Mesenchymal stem cell (in vitro differentiated cells and primary cell): ENCODE measurements around the gene BTG4.

Experiments
- DNase-seq: peaks from one replicate; pipeline ENCODE4 v3.0.0-alpha.2; 2013
- H2AFZ ChIP-seq: one replicate; pipeline ENCODE4 v1.6.1; 2013; ENCODE audit warnings: low read depth, mild to moderate bottlenecking, control low read depth, inconsistent platforms, low read length, moderate library complexity
- H2AK5ac ChIP-seq: 2 replicates; pipeline ENCODE4 v1.6.1; 2013; ENCODE audit warnings: low read length, moderate library complexity, mild to moderate bottlenecking, inconsistent platforms; ENCODE audit not compliant: severe bottlenecking
- H2BK120ac ChIP-seq: one replicate; pipeline ENCODE4 v1.6.1; 2013; ENCODE audit warnings: low read depth, mild to moderate bottlenecking, inconsistent platforms, low read length, moderate library complexity
- H2BK12ac ChIP-seq, 2 experiments: one replicate each; pipeline ENCODE4 v1.6.1; 2013; ENCODE audit warnings: inconsistent platforms in 2 of 2, low read length in 2 of 2, mild to moderate bottlenecking in 2 of 2, moderate library complexity in 2 of 2, control low read depth in 1 of 2
- H2BK15ac ChIP-seq: one replicate; pipeline ENCODE4 v1.6.1; 2013; ENCODE audit warnings: mild to moderate bottlenecking, low read depth, inconsistent platforms; ENCODE audit not compliant: poor library complexity, severe bottlenecking
- H2BK5ac ChIP-seq: 2 replicates; pipeline ENCODE4 v1.6.1; 2013; ENCODE audit warnings: low read depth, mild to moderate bottlenecking, low read length, control low read depth, inconsistent platforms; ENCODE audit not compliant: poor library complexity, severe bottlenecking
- H3K14ac ChIP-seq, 2 experiments: one replicate each; pipeline ENCODE4 v1.6.1; 2013; ENCODE audit warnings: inconsistent platforms in 2 of 2, low read length in 2 of 2, control low read depth in 1 of 2, mild to moderate bottlenecking in 1 of 2, moderate library complexity in 1 of 2
- H3K18ac ChIP-seq, 2 experiments: one replicate each; pipeline ENCODE4 v1.6.1; 2013; ENCODE audit warnings: inconsistent platforms in 2 of 2, low read length in 2 of 2, control low read depth in 1 of 2, low read depth in 1 of 2, mild to moderate bottlenecking in 1 of 2
- H3K23ac ChIP-seq, 2 experiments: one replicate each; pipeline ENCODE4 v1.6.1; 2013; ENCODE audit warnings: inconsistent platforms in 2 of 2, low read length in 2 of 2, mild to moderate bottlenecking in 2 of 2, moderate library complexity in 2 of 2, control low read depth in 1 of 2
- H3K27ac ChIP-seq: 2 replicates; pipeline ENCODE4 v1.5.1; 2013; ENCODE audit warnings: mild to moderate bottlenecking, moderate library complexity, low read length, control low read depth, inconsistent platforms; ENCODE audit not compliant: poor library complexity, severe bottlenecking
- H3K27me3 ChIP-seq, 2 experiments: 2 replicates each; pipeline versions ENCODE4 v1.6.1 to v1.7.0; 2013; ENCODE audit warnings: low read length in 2 of 2, mild to moderate bottlenecking in 2 of 2, moderate library complexity in 2 of 2, control low read depth in 1 of 2, inconsistent platforms in 1 of 2; ENCODE audit not compliant: control insufficient read depth in 1 of 2, insufficient read depth in 1 of 2
- H3K36me3 ChIP-seq, 2 experiments: 2 replicates each; pipeline versions ENCODE4 v1.6.1 to v1.7.0; 2013; ENCODE audit warnings: low read length in 2 of 2, control low read depth in 1 of 2, inconsistent platforms in 1 of 2, low read depth in 1 of 2, mild to moderate bottlenecking in 1 of 2; ENCODE audit not compliant: insufficient read depth in 2 of 2, control insufficient read depth in 1 of 2
- H3K4ac ChIP-seq, 2 experiments: one replicate each; pipeline ENCODE4 v1.6.1; 2013; ENCODE audit warnings: inconsistent platforms in 2 of 2, low read length in 2 of 2, mild to moderate bottlenecking in 2 of 2, moderate library complexity in 2 of 2, control low read depth in 1 of 2, low read depth in 1 of 2
- H3K4me1 ChIP-seq: 2 replicates; pipeline ENCODE4 v1.6.1; 2013; ENCODE audit warnings: low read depth, low read length, control low read depth; ENCODE audit not compliant: control insufficient read depth, insufficient read depth
- H3K4me2 ChIP-seq: 2 replicates; pipeline ENCODE4 v1.6.1; 2013; ENCODE audit warnings: low read length, mild to moderate bottlenecking, inconsistent platforms; ENCODE audit not compliant: poor library complexity, severe bottlenecking
- H3K4me3 ChIP-seq, 2 experiments: 2 replicates each; pipeline versions ENCODE4 v1.5.1 to v1.7.0; 2013; ENCODE audit warnings: low read length in 2 of 2, mild to moderate bottlenecking in 2 of 2, control low read depth in 1 of 2, low read depth in 1 of 2; ENCODE audit not compliant: insufficient read depth in 1 of 2
- H3K79me1 ChIP-seq: replicated peaks from 2 replicates; pipeline ENCODE4 v1.6.1; 2013; ENCODE audit warnings: mild to moderate bottlenecking, control low read depth, low read length, inconsistent platforms; ENCODE audit not compliant: poor library complexity, severe bottlenecking
- H3K9ac ChIP-seq: 2 replicates; pipeline ENCODE4 v1.7.0; 2013; ENCODE audit warnings: mild to moderate bottlenecking, low read length, moderate library complexity
- H3K9me3 ChIP-seq: 2 replicates; pipeline ENCODE4 v1.7.0; 2013; ENCODE audit warnings: mild to moderate bottlenecking, low read length; ENCODE audit not compliant: control insufficient read depth
- H4K8ac ChIP-seq: one replicate; pipeline ENCODE4 v1.6.1; 2013; ENCODE audit warnings: inconsistent platforms, mild to moderate bottlenecking, low read length, moderate library complexity
- H4K91ac ChIP-seq: one replicate; pipeline ENCODE4 v1.6.1; 2013; ENCODE audit warnings: mild to moderate bottlenecking, low read length, inconsistent platforms
- whole genome bisulfite sequencing: methylation state at CpG from one replicate; pipeline ENCODE4 v1.1.7; 2013; ENCODE audit warnings: mixed read lengths; 5-methylcytosine and 5-hydroxymethylcytosine counted together

The BTG4 gene

DNA sequence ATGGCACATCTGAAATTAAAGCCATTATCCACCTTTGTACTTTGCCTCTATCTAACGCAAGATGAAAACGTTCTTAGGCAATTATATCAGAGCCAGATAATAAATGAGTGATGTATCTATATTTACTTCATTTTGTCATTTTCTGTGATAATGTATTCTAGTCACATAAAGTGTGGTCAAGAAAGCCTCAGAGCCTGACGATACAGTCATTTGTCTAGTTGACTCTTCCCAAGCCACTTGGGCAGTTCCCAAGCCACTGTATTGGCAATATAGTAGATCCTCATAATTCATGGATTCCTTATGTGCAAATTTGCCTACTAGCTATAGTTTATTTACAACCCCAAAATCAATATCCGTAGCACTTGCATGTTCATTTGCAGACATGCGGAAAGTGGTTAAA lies 10.2 kb upstream of the BTG4 start:
- WGBS: 97% methylated on average over 5 of the region's 5 CpGs

DNA sequence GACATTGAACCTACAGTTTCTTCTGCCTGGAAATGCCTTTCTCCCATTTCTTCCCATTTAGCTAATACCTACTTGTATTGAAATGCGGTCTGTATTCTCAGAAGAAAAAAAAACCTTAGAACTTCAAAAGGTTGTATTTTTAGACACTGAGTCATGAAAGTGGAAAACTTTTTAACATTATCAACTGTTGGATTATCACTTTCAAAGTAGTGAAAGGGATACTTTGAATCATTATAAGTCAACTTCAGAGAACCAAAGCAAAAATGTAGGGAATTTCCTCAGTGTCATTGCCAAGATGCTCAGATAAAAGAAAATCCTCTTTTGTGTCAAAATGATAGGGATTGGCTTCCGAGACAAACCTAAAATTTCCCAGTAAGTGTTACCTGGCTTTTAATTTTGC lies 8.9 kb upstream of the BTG4 start:
- Histone ChIP-seq H2BK5ac (peak overlapping the region; percentile 66), H2BK12ac (no peak overlapping the region), H2AK5ac (no peak overlapping the region), H4K8ac (no peak overlapping the region), H3K27ac (peak overlapping the region; percentile 90), H3K9ac (no peak overlapping the region), H2BK120ac (no peak overlapping the region), H3K36me3 (no peaks in the 10 kb centered on the region), H2AFZ (no peak overlapping the region), H3K23ac (no peak overlapping the region), H3K4me2 (no peak overlapping the region), H3K27me3 (no peaks in the 10 kb centered on the region), H3K9me3 (no peaks in the 10 kb centered on the region), H3K18ac (no peak overlapping the region), H2BK15ac (no peak overlapping the region), H3K4me1 (no peaks in the 10 kb centered on the region), H3K14ac (no peak overlapping the region), H4K91ac (no peak overlapping the region), H3K4me3 (no peak overlapping the region), H3K4ac (no peak overlapping the region), H3K79me1 (no peaks in the 10 kb centered on the region)
- 70% methylated on average over 1 of the region's 2 CpGs for WGBS
- DNase-seq: no peak

More for the DNA sequence above, 10.2 kb upstream of the BTG4 start:
- H3K9me3 ChIP-seq: no peaks in the 10 kb centered on the region
- H3K9ac ChIP-seq: no peak overlapping the region
- no peak overlapping the region for H2BK120ac ChIP-seq
- H3K4me3 ChIP-seq: no peak overlapping the region
- no peak overlapping the region for H2AK5ac ChIP-seq
- no peak overlapping the region for H3K18ac ChIP-seq
- H3K4me2 ChIP-seq: no peak overlapping the region
- H2BK15ac ChIP-seq: no peak overlapping the region
- no peak for DNase-seq
- H4K91ac ChIP-seq: no peak overlapping the region
- no peak overlapping the region for H2BK5ac ChIP-seq
- H3K27ac ChIP-seq: no peak overlapping the region
- H2AFZ ChIP-seq: no peak overlapping the region
- no peaks in the 10 kb centered on the region for H3K36me3 ChIP-seq
- H3K27me3 ChIP-seq: no peaks in the 10 kb centered on the region
- no peak overlapping the region for H4K8ac ChIP-seq
- H3K4me1 ChIP-seq: no peaks in the 10 kb centered on the region
- no peak overlapping the region for H3K14ac ChIP-seq
- H2BK12ac ChIP-seq: no peak overlapping the region
- no peak overlapping the region for H3K4ac ChIP-seq
- no peak overlapping the region for H3K23ac ChIP-seq
- H3K79me1 ChIP-seq: no peaks in the 10 kb centered on the region

DNA sequence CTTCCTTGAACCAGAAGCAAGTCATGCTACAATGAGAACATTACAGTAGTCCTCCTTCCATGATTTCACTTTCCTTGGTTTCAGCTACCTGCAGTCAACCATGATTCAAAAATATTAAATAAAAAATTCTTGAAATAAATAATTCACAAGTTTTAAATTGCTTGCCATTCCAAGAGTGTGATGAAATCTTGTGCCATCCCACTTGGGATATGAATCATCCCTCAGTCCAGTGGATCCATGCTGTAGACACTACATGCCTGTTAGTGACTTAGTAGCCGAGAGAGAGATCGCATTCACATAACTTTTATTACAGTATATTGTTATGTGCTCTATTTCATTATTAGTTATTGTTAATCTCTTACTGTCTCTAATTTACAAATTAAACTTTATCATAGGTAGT lies 8.4 kb upstream of the BTG4 start:
- no peak overlapping the region for H2BK15ac ChIP-seq

DNA sequence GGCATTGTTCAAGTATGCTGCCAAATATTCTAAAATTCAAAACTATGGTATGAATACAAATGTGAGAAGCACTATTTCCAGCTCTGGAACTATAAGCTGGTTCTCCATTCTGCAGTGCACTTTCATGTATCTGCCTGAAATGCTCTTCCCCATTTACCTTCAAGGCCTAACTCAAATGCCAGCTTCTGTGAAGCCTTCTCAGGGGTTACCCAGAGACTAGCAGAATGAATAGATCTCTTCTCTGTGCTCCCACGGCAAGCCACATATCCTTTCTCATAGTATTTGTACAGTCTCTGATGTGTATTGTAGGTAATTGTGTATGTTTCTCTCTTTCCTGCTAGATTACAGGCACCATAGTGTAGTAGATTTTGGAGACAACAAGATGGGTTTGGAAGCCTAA lies 6.5 kb upstream of the BTG4 start:
- Histone ChIP-seq H3K27me3 (no peaks in the 10 kb centered on the region), H2BK5ac (no peak overlapping the region), H2BK15ac (no peak overlapping the region), H2AK5ac (no peak overlapping the region), H3K4ac (no peak overlapping the region), H3K36me3 (no peaks in the 10 kb centered on the region), H2AFZ (no peak overlapping the region), H3K14ac (no peak overlapping the region), H3K4me2 (no peak overlapping the region), H2BK12ac (no peak overlapping the region), H3K23ac (no peak overlapping the region), H3K4me1 (peaks cover 8% of the 10 kb centered on the region), H4K91ac (no peak overlapping the region), H4K8ac (no peak overlapping the region), H3K18ac (no peak overlapping the region), H2BK120ac (no peak overlapping the region), H3K79me1 (no peaks in the 10 kb centered on the region), H3K9me3 (no peaks in the 10 kb centered on the region), H3K27ac (no peak overlapping the region), H3K9ac (no peak overlapping the region), H3K4me3 (no peak overlapping the region)
- DNase-seq: no peak
- WGBS: no CpG with 5 or more reads among the region's 1 CpG

More for the DNA sequence above, 8.4 kb upstream of the BTG4 start:
- Histone ChIP-seq H3K9me3 (no peaks in the 10 kb centered on the region), H3K79me1 (no peaks in the 10 kb centered on the region), H3K36me3 (no peaks in the 10 kb centered on the region), H3K27me3 (no peaks in the 10 kb centered on the region), H3K4me3 (no peak overlapping the region), H3K9ac (no peak overlapping the region), H3K27ac (peak overlapping the region; percentile 90), H3K14ac (no peak overlapping the region), H2BK12ac (no peak overlapping the region), H3K4ac (no peak overlapping the region), H2BK5ac (peak overlapping the region; percentile 66), H4K8ac (no peak overlapping the region), H3K4me2 (no peak overlapping the region), H2BK120ac (no peak overlapping the region), H2AK5ac (no peak overlapping the region), H3K23ac (no peak overlapping the region), H4K91ac (no peak overlapping the region), H3K18ac (no peak overlapping the region), H2AFZ (no peak overlapping the region), H3K4me1 (no peaks in the 10 kb centered on the region)
- no peak for DNase-seq
- no CpG with 5 or more reads among the region's 2 CpGs for WGBS
